ENCODE data around the gene LTO1.

LTO1 gene

GRCh38 chr11:69677749-69678148 is 2.6 kb upstream of the LTO1 start:
- DNase-seq (ENCODE audit: low spot score), result no peak

- DNase-seq (ENCODE audit: low spot score), result peak; percentile 80
Measured at GRCh38 chr11:69674267-69674885, 777 bp downstream of the LTO1 start.

- no peak for DNase-seq (ENCODE audit: low spot score)
Measured at GRCh38 chr11:69671734-69672465, 3.3 kb downstream of the LTO1 start.

- peak; percentile 92 for DNase-seq (ENCODE audit: low spot score)
Measured at GRCh38 chr11:69670158-69670845, 4.9 kb downstream of the LTO1 start.

DNA sequence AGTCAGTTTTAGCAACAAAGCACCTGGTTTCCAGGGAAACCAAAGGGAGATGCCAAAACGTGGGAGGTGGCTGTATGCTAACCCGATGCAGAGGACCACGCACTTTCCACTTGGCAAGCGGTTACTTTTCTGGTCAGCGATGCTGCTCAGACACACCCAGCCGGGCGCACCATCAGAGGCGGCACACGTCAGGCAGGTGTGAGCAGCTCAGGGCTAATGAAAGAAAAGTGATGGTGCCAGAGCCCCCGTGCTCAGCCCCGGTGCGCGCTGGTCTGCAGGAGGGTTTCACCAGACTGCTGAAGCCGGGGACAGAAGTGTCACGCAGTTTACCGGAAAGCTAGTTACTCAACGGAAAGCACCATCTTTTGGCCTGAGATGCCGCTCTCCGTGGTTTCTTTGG is 5.7 kb downstream of the LTO1 start:
- no peak for DNase-seq (ENCODE audit: low spot score)

DNA sequence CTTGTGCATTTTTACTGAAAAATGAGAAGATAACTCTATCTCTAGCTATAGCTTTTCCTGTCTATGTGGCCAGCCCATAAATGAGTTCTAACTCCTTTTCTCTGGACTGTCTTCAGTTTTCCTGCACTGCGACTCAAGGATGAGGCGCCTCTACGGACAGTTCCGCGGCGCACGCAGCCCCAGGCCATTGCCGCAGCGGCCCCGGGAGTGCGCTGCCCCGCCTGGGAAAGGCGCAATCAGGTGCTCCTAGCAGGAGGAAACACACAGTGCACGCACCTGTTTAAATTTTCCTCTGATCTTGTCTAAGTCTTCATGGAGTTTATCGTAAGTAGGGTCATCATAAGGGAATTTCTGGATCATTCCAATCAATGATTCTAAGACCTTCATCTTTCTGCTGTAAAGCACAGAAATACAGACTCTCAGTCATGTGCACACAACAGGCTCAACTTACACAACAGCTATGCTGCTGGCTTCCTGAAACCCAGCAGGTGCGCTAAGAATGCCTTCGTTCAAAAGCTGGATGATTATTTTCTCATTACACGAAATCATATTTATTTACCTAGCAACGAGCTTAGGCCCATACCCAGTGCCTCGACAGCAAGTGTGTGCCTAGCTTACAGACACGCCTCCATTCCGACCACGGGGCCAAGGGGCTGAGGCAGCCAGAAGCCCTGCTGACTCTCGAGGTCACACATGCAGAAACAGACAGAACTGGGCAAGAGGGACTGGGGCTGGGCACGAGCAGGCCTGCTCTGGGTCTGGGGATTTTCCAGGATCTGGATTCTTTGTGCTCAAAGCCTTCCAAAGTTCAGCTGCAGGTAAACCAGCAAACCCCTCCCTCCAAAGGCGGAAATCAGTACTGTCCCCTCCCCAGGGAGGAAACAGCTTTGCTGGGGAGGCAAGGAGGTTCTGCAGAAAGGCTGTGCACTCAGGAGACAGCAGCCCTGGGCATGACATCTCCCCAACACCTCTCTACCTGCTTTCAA is 7.2 kb downstream of the LTO1 start:
- no peak for DNase-seq (ENCODE audit: low spot score)

DNA sequence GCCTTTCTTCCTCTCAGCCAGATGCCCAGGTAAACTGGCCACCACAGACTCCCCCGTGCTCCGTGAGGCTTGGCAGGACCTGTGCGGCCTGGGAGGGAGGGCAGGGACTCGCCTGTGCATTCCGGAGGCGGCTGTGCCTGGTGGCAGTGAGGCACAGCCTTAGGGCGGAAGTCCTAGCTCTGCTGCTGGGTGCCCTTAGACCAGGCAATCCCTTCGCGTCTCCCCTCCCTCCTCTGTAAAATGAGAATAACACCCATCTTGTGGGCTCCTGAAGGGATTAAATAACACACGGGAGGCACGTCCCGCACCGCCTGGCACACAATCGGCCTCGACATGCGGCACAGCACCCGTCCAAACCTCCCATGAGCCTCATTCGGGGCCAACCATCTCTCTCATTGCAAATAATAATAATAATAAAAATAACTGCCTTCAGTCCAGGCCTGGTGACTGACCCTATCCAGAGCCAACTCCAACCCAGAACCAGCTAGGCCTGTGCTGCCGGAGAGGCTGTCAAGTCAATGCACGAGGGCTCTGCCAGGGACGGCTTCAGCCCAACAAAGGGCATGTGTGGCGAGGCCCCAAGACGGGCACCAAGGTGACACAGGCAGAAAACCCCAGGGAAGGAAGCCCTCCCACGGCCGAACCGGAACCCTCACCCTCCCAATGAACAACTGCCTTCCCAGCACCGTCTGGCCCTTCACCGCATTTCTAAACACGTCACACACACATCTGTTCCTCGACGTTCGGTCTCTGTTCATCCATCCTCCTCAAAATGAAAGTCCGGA is 8.2 kb downstream of the LTO1 start:
- no peak for DNase-seq (ENCODE audit: low spot score)

DNA sequence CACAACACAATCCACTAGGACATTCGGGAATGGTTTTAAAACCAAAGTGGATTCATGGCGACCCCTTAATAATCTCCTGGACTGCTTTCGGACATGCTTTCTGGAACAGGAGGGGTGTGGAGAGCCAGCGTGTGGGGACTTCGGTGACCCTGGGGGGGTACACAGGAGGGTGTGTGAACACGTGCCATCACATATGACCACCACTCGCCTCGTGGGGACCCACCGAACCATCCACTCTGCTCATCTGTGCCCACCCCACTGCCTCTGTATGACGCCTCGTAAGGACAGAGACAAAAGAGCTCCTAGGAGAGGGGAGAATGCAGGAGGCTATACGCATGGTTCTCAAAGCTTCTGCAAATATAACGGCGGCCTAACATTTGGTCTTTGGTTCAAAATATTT is 8.9 kb downstream of the LTO1 start:
- no peak for DNase-seq (ENCODE audit: low spot score)

DNA sequence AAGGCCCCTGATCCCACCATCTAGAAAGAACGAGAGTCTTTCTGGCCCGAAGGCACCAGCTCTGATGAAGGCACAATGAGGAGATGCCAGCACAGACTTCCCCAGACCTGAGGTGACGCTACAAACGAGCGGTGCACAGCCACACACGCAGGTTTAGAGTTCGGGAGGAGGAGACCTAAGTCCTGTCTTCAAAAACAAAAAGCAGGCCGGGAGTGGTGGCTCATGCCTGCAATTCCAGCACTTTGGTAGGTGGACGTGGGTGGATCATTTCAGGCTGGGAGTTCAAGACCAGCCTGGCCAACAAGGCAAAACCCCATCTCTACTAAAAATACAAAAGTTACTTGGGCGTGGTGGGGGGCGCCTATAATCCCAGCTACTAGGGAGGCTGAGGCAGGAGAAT is 9.5 kb downstream of the LTO1 start:
- DNase-seq (ENCODE audit: low spot score), result no peak

DNA sequence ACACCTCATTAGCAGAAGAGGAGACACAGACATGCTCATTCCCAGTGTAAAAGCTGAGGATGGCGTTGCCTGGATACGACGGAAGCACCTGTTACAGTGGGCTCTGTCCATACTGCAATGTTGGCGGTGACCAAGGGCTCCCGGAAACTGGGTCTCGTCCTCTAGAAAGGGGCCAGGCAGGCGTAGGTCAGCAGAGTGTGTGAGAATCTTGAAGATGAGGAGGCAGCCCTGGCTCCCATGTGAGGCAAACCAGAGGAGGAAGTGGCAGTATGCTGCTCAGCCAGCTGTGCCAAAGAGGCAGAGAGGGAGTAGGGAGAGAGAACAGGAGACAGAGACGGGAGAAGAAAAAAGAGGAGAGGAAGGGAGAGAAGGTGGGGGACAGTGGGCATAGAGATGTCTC is 10.3 kb downstream of the LTO1 start:
- DNase-seq (ENCODE audit: low spot score), result no peak

DNA sequence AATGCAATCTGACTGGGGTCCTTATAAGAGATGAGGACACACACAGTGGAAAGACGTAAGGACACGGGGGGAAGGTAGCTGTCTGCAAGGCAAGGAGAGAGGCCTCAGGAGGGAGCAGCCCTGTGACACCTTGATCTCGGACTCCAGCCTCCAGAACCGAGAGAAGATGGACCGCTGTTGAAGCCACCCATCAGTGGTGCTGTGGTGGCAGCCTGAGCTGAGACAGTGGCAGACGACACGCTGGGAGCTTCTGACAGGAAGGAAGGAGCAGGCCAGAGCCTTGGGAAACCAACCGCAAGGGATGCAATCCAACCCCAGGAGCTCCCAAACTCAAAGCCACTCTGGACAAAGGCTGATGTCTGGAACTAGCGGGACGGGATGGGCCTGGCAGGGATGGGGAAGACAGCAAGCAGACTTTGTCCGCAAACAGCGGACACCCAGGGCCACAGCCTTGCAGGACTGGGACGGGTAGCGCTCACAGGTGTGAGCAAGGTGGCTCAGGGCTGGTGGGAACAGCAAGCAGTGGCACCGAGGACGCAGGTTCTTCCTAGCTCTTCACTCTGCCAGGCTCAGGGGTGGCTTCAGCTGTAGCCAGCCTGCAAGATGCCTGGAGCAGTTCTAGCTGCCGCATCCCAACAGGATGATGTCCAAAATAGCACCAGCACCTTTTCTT is 10.9 kb downstream of the LTO1 start:
- DNase-seq (ENCODE audit: low spot score), result no peak

DNA sequence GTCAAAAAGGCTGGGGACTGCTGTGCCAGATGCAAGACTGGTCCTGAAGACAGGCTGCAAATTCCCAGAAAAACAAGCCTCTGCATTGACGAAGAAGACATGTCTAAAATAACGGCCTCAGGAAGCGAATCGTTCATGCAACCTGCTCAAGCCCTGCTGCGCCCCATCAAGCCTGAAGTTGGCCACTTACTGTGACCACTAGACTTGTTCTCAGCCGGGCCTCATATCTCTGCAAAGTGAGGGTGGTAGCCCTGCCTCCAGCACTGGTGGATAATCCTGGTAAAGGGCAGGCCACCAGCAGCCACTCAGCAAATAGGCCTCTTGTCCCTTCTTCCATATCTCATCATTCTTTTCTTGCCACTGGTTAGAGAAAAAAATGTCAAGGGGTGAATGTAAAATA is 11.8 kb downstream of the LTO1 start:
- DNase-seq (ENCODE audit: low spot score), result no peak

DNA sequence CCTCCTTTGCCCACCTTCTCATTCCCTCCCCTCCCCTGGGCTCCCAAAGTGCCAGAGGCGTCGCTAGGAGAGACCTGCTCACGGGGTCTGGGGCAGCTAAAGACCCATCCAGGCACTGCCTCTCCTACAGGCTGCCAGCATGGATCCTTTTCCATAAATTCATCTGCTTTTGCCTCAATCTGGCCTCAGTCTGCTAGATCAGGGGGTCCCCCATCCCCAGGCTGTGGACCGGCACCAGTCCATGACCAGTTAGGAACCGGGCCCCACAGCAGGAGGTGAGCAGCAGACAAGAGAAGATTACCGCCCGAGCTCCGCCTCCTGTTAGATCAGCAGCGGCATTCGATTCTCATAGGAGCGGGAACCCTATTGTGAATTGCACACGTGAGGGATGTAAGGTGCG is 12.3 kb downstream of the LTO1 start:
- DNase-seq (ENCODE audit: low spot score), result no peak

- DNase-seq (ENCODE audit: low spot score), result no peak
Measured at GRCh38 chr11:69662021-69662698, 13.0 kb downstream of the LTO1 start.

- no peak for DNase-seq (ENCODE audit: low spot score)
Measured at GRCh38 chr11:69661413-69661715, 13.8 kb downstream of the LTO1 start.

DNA sequence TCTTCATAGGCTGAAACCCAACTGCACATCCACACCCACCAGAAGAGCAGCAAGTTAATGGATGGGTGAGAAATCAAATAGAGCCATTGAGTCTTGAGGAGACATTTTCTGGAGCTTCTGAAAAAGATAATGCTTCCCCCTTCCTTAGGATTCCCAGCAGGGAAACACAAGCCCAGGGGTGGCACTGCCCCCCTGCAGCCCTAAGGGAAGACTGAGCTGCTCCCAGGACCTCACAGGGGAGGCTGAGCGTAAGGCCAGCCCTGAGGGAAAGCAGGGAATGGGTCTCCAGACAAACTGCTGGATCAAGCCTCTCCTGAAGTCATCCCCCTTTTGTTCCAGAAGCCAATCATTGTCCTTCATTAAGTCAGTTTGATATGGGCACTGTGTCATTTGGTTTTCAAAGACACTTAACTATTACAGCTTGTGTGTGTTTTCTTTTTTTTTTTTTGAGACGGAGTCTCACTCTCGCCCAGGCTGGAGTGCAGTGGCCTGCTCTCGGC is 15.1 kb downstream of the LTO1 start:
- no peak for DNase-seq (ENCODE audit: low spot score)

DNA sequence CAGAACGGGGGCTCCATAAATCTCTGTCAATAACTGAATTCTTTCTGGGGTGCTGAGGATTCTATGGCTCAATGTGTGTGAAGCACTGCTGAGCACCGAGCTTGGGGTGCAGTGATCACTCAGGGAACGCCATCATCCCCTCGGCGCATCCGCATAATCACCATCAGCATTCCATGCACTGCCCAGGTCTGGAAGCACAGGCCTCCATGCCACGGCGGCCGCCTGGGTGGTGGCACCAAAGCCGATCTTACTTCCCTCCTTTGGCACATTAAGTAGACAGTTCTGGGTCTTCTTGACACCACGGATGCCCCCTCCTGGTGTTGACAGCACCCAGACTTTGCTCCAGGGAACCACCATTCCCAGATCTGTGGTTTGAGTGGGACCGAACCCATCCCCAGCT is 15.6 kb downstream of the LTO1 start:
- no peak for DNase-seq (ENCODE audit: low spot score)

DNA sequence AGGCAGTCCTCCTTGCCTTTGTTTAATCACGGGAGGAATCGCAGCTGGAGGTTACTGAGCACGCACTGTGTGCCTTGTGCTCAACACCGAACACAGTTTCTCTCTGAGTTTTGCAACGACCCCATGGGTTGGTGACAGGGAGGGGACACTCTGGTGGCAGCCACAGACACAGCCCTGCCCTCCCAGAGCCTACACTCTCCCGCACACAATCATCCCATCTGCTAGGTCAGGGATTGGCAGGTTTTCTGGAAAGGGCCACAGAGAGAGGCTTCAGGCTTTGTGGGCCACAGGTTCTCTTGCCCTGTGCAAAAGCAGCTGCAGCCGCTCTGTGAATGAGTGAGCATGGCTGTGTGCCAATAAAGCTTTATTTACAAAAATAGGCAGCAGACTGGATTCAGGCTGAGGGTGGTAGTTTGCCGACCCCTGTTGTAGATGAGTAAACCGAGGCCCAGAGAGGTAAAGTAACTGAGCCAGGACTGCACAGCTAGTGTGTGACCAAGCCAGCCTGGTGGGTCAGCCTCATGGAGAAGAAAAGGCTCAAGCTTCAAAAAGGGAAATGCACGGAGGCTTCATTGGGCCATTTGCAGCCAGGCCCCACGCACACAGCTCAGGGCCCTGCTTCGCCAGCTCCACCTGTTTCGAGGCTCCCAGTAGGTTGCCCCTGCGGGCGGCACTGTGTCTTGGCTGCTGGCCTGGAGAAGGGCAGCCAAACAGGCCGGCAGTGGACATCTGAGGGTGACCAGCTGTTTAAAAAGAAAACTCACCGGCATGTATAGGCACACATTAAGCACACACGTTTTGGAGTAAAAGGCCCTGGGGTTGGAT is 16.3 kb downstream of the LTO1 start:
- no peak for DNase-seq (ENCODE audit: low spot score)

GRCh38 chr11:69657911-69658625 is 17.1 kb downstream of the LTO1 start:
- no peak for DNase-seq (ENCODE audit: low spot score)

Data from AG20443 (cell line).